ENCODE results near the gene MYO18A.

The MYO18A gene

GRCh38 chr17:29102741-29103181 lies 77.4 kb downstream of the MYO18A start:
- TF ChIP-seq ZSCAN5A (tag by site-specific recombination; IDR thresholded peaks at IDR 0.05) (no peak), ZNF747 (tag by site-specific recombination; IDR thresholded peaks at IDR 0.05) (no peak), ZNF169 (tag by site-specific recombination; IDR thresholded peaks at IDR 0.05) (no peak), ZNF10 (tag by site-specific recombination; IDR thresholded peaks at IDR 0.05) (no peak), SCRT2 (tag by site-specific recombination; IDR thresholded peaks at IDR 0.05) (no peak), ZBTB8A (tag by site-specific recombination; IDR thresholded peaks at IDR 0.05) (no peak), ZNF155 (tag by site-specific recombination; IDR thresholded peaks at IDR 0.05) (no peak), REPIN1 (tag by site-specific recombination; IDR thresholded peaks at IDR 0.05; ENCODE audit: low read depth) (no peak), ZNF214 (tag by site-specific recombination; IDR thresholded peaks at IDR 0.05; ENCODE audit: borderline replicate concordance) (no peak), TCF7L2 (IDR thresholded peaks at IDR 0.05; ENCODE audit: borderline replicate concordance, low read depth, low read length) (no peak), ZNF549 (tag by site-specific recombination; IDR thresholded peaks at IDR 0.05) (no peak), ZNF837 (tag by site-specific recombination; IDR thresholded peaks at IDR 0.05) (no peak), ZNF266 (tag by site-specific recombination; IDR thresholded peaks at IDR 0.05; ENCODE audit: low read depth) (no peak), SCRT1 (tag by site-specific recombination; IDR thresholded peaks at IDR 0.05; ENCODE audit: borderline replicate concordance) (no peak), ZFP37 (tag by site-specific recombination; IDR thresholded peaks at IDR 0.05) (no peak)
- no peaks in the 10 kb centered on the region for H3K4me1 ChIP-seq (ENCODE audit: control insufficient read depth, insufficient read depth, low read length)
- POLR2A ChIA-PET: no interaction called here
- H3K36me3 ChIP-seq (ENCODE audit: control insufficient read depth in 2 of 2, insufficient read depth in 1 of 2, low read length in 2 of 2): peaks cover 2 to 37% of the 10 kb centered on the region in 2 experiments; a peak in 2 of 3 replicates
- H3K9me3 ChIP-seq (ENCODE audit: control insufficient read depth, insufficient read depth, low read depth, low read length): no peaks in the 10 kb centered on the region
- no peak overlapping the region for H3K4me3 ChIP-seq (ENCODE audit: low read depth, low read length)
- CTCF ChIA-PET: interaction anchor here (0.5 to 2.8 kb wide), 4 partner anchors 9 to 378 kb away, joined by 3 to 12 read pairs (median 3); no protein-coding TSS in a partner anchor
- no peak overlapping the region for H3K27ac ChIP-seq (ENCODE audit: extremely low read depth, low read depth, low read length)

GRCh38 chr17:29102046-29102445 lies 78.2 kb downstream of the MYO18A start:
- no peaks in the 10 kb centered on the region for H3K9me3 ChIP-seq (ENCODE audit: control insufficient read depth, insufficient read depth, low read depth, low read length)
- no peaks in the 10 kb centered on the region for H3K4me1 ChIP-seq (ENCODE audit: control insufficient read depth, insufficient read depth, low read length)
- H3K4me3 ChIP-seq (ENCODE audit: low read depth, low read length): no peak overlapping the region
- no peak overlapping the region for H3K27ac ChIP-seq (ENCODE audit: extremely low read depth, low read depth, low read length)
- TF ChIP-seq ZNF645 (tag by site-specific recombination; IDR thresholded peaks at IDR 0.05): no peak
- TF ChIP-seq ZIC2 (tag by site-specific recombination; IDR thresholded peaks at IDR 0.05): 0 out of 2 replicates have a peak, but pooled peaks have one; percentile 27
- POLR2A ChIA-PET: no interaction called here
- CTCF ChIA-PET: interaction anchor here (0.8 to 2.8 kb wide), 4 partner anchors 10 to 136 kb away, joined by 3 to 12 read pairs (median 7); no protein-coding TSS in a partner anchor
- H3K36me3 ChIP-seq (ENCODE audit: control insufficient read depth in 2 of 2, insufficient read depth in 1 of 2, low read length in 2 of 2): peaks cover 0 to 41% of the 10 kb centered on the region in 2 experiments; a peak in 2 of 3 replicates

GRCh38 chr17:29100296-29100695 lies 79.9 kb downstream of the MYO18A start:
- no peak overlapping the region for H3K27ac ChIP-seq (ENCODE audit: extremely low read depth, low read depth, low read length)
- TF ChIP-seq PBX3 (CRISPR knock-in tag; IDR thresholded peaks at IDR 0.05): no peak
- TF ChIP-seq ZNF239 (tag by site-specific recombination; IDR thresholded peaks at IDR 0.05): no peak
- TF ChIP-seq ZNF670 (tag by site-specific recombination; IDR thresholded peaks at IDR 0.05; ENCODE audit: low read depth): no peak
- no peak for TF ChIP-seq KLF9 (tag by site-specific recombination; IDR thresholded peaks at IDR 0.05; ENCODE audit: low read depth)
- TF ChIP-seq KLF17 (tag by site-specific recombination; IDR thresholded peaks at IDR 0.05): no peak
- no peak for TF ChIP-seq ZNF707 (tag by site-specific recombination; IDR thresholded peaks at IDR 0.05)
- no peak for TF ChIP-seq ZNF843 (tag by site-specific recombination; IDR thresholded peaks at IDR 0.05)
- ChIA-PET CTCF (interaction anchor here (1.1 to 2.8 kb wide), 5 partner anchors 11 to 136 kb away, joined by 3 to 12 read pairs (median 4); no protein-coding TSS in a partner anchor), POLR2A (no interaction called here)
- H3K4me3 ChIP-seq (ENCODE audit: low read depth, low read length): no peak overlapping the region
- H3K36me3 ChIP-seq (ENCODE audit: control insufficient read depth in 2 of 2, insufficient read depth in 1 of 2, low read length in 2 of 2): peaks cover 0 to 41% of the 10 kb centered on the region in 2 experiments; a peak in 2 of 3 replicates
- H3K4me1 ChIP-seq (ENCODE audit: control insufficient read depth, insufficient read depth, low read length): no peaks in the 10 kb centered on the region
- H3K9me3 ChIP-seq (ENCODE audit: control insufficient read depth, insufficient read depth, low read depth, low read length): no peaks in the 10 kb centered on the region

Measured in HEK293 (cell line).